Measurements from ENCODE around the gene POMGNT2.

Gene POMGNT2

GRCh38 chr3:43105596-43106292, at the start of gene POMGNT2:
Gene POMGNT2 (minus strand): TSS chr3:43106079. CDS start chr3:43081431, 24,648 bp downstream.
- H3K4me3 ChIP-seq (ENCODE audit: low read depth, low read length) = peak within 1 kb of the TSS; percentile 91
- no peaks in the 10 kb centered on the region for H3K9me3 ChIP-seq (ENCODE audit: severe bottlenecking)
- H3K36me3 ChIP-seq = peaks cover 5% of the 10 kb centered on the region; the same call in 1 of the 2 replicates
- no peaks in the 10 kb centered on the region for H3K27me3 ChIP-seq (ENCODE audit: insufficient read depth, low read depth, severe bottlenecking)
- TF ChIP-seq CTCF (IDR thresholded peaks at IDR 0.05; ENCODE audit: low read depth, low read length) = no peak
- peak; percentile 93 for DNase-seq
- H3K27ac ChIP-seq = peak within 1 kb of the TSS; percentile 74

- H3K9me3 ChIP-seq (ENCODE audit: severe bottlenecking) = no peaks in the 10 kb centered on the region
- H3K27ac ChIP-seq = no peak overlapping the region
- no peaks in the 10 kb centered on the region for H3K36me3 ChIP-seq
- H3K4me3 ChIP-seq (ENCODE audit: low read depth, low read length) = no peak overlapping the region
- DNase-seq = no peak
- no peaks in the 10 kb centered on the region for H3K27me3 ChIP-seq (ENCODE audit: insufficient read depth, low read depth, severe bottlenecking)
- no peak for TF ChIP-seq CTCF (IDR thresholded peaks at IDR 0.05; ENCODE audit: low read depth, low read length)
Measured at GRCh38 chr3:43154980-43155379, 49.1 kb upstream of the POMGNT2 start.

GRCh38 chr3:43153216-43154083, 47.6 kb upstream of the POMGNT2 start:
- no peaks in the 10 kb centered on the region for H3K27me3 ChIP-seq (ENCODE audit: insufficient read depth, low read depth, severe bottlenecking)
- no peak overlapping the region for H3K27ac ChIP-seq
- no peaks in the 10 kb centered on the region for H3K36me3 ChIP-seq
- DNase-seq = no peak
- no peak overlapping the region for H3K4me3 ChIP-seq (ENCODE audit: low read depth, low read length)
- no peak for TF ChIP-seq CTCF (IDR thresholded peaks at IDR 0.05; ENCODE audit: low read depth, low read length)
- H3K9me3 ChIP-seq (ENCODE audit: severe bottlenecking) = no peaks in the 10 kb centered on the region

- H3K4me3 ChIP-seq (ENCODE audit: low read depth, low read length) = no peak overlapping the region
- H3K27me3 ChIP-seq (ENCODE audit: insufficient read depth, low read depth, severe bottlenecking) = no peaks in the 10 kb centered on the region
- H3K27ac ChIP-seq = no peak overlapping the region
- DNase-seq = no peak
- TF ChIP-seq CTCF (IDR thresholded peaks at IDR 0.05; ENCODE audit: low read depth, low read length) = no peak
- no peaks in the 10 kb centered on the region for H3K9me3 ChIP-seq (ENCODE audit: severe bottlenecking)
- no peaks in the 10 kb centered on the region for H3K36me3 ChIP-seq
Measured at GRCh38 chr3:43152649-43153048, 46.8 kb upstream of the POMGNT2 start.

- DNase-seq = no peak
- H3K36me3 ChIP-seq = no peaks in the 10 kb centered on the region
- H3K9me3 ChIP-seq (ENCODE audit: severe bottlenecking) = no peaks in the 10 kb centered on the region
- TF ChIP-seq CTCF (IDR thresholded peaks at IDR 0.05; ENCODE audit: low read depth, low read length) = no peak
- no peak overlapping the region for H3K4me3 ChIP-seq (ENCODE audit: low read depth, low read length)
- H3K27me3 ChIP-seq (ENCODE audit: insufficient read depth, low read depth, severe bottlenecking) = no peaks in the 10 kb centered on the region
- H3K27ac ChIP-seq = no peak overlapping the region
Measured at GRCh38 chr3:43148033-43148432, 42.2 kb upstream of the POMGNT2 start.
